Measurements from ENCODE around the gene ALX4.

Gene ALX4

DNA sequence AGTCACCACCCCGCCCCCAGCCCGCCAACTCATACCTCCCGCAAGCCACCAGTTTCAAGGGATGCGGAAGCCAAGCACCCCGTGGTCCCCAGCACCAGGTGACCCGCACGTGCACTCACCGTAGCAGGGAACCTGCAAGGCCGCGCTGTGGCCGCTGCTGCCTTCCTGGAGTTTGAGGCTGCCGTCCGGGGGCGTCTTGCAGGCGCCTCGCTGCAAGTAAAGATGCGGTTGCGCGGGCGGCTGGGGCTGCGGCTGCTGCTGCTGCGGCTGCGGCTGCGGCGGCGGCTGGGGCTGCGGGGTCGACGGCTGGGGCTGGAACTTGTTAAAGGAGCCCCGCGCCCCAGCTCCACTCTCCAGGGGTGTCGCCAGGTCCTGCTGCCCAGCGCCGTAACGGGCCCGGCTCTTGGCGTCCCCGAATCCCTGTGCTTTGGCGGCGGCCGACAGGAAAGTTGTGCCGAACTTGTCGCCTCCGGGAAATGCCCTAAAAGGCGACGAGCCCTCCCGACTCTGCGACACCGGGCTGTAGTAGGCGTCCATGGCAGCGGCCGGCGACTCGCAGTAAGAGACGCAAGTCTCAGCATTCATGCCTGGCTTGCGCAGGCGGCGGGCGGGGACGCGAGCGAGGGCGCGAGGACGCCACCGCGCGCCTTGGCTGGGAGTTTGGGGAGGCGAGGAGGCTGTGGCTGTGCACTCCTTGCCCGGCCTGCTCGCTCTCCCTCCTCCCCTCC lies at the start of gene ALX4:
ALX4 (minus strand) TSS at position 662 of the 728 bp plus-strand sequence; CDS start at position 585, 77 bp downstream.
- no peak for TF ChIP-seq CTCF (IDR thresholded peaks at IDR 0.05; ENCODE audit: low read depth, low read length, missing control alignments)
- DNase-seq (ENCODE audit: low read depth) = no peak
- in situ Hi-C loops (cut with HindIII; ENCODE audit: low sequenced_read_pairs) = no loop called here
- H3K4me3 ChIP-seq (ENCODE audit: low read depth, low read length) = no peak within 1 kb of the TSS

DNA sequence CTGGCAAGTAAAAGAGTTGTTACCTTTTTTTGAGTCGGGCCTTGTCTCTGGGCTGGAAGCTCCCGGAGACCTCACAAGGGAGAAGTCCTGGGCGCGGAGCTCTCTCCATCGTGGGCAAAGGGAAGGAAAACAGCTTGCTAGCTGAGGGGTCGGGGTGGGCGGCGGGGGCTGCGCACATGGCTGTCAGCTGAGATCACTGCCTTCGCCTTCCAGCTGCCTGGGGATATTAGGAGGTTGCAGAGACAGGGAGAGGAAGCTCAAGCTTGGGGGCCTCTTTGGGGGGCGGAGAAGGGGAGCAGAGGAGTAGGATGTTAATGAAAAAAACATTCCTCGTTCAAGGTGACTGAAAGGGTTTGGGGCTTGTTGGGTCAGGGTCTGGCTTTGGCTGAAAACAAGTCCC lies 49.2 kb upstream of the ALX4 start:
- no peak overlapping the region for H3K4me3 ChIP-seq (ENCODE audit: low read depth, low read length)
- in situ Hi-C loops (cut with HindIII; ENCODE audit: low sequenced_read_pairs) = no loop called here
- DNase-seq (ENCODE audit: low read depth) = no peak
- TF ChIP-seq CTCF (IDR thresholded peaks at IDR 0.05; ENCODE audit: low read depth, low read length, missing control alignments) = no peak

GRCh38 chr11:44358713-44359112 lies 48.8 kb upstream of the ALX4 start:
- no peak for DNase-seq (ENCODE audit: low read depth)
- no peak overlapping the region for H3K4me3 ChIP-seq (ENCODE audit: low read depth, low read length)
- no peak for TF ChIP-seq CTCF (IDR thresholded peaks at IDR 0.05; ENCODE audit: low read depth, low read length, missing control alignments)
- in situ Hi-C loops (cut with HindIII; ENCODE audit: low sequenced_read_pairs) = no loop called here

- in situ Hi-C loops (cut with HindIII; ENCODE audit: low sequenced_read_pairs) = no loop called here
- TF ChIP-seq CTCF (IDR thresholded peaks at IDR 0.05; ENCODE audit: low read depth, low read length, missing control alignments) = no peak
- no peak overlapping the region for H3K4me3 ChIP-seq (ENCODE audit: low read depth, low read length)
- DNase-seq (ENCODE audit: low read depth) = no peak
Observed at GRCh38 chr11:44357711-44358110, 47.8 kb upstream of the ALX4 start.

- TF ChIP-seq CTCF (IDR thresholded peaks at IDR 0.05; ENCODE audit: low read depth, low read length, missing control alignments) = no peak
- in situ Hi-C loops (cut with HindIII; ENCODE audit: low sequenced_read_pairs) = no loop called here
- DNase-seq (ENCODE audit: low read depth) = no peak
- no peak overlapping the region for H3K4me3 ChIP-seq (ENCODE audit: low read depth, low read length)
Observed at GRCh38 chr11:44356351-44356750, 46.4 kb upstream of the ALX4 start.

DNA sequence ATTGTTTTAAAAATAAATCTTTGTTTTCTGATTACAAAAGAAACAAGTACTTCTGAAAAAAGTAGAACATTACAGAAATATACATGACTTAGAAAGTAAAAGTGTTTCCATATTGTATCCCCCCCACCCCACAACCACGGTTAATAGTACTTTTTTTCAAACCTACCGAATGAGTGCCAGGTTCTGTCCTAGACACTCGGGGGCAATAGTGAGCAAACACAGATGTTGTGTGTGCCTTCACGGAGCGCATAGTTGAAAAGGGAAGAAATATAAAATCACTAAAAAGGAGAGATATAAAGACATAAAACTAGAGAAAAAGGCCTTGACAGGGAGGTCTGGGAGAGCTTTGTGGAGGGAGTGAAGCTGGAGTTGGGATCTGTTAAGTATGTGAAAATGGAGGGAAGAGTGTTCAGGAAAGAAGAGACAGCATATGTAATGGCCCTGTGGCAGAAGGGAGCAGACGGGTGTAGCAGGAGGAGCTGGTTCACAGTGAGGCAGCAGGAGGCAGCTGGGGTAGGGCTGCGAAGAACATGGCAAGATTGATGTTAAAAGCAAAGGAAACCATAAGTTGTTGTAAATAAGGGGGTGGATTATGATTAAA lies 42.1 kb upstream of the ALX4 start:
- in situ Hi-C loops (cut with HindIII; ENCODE audit: low sequenced_read_pairs) = no loop called here
- no peak for DNase-seq (ENCODE audit: low read depth)
- no peak overlapping the region for H3K4me3 ChIP-seq (ENCODE audit: low read depth, low read length)
- TF ChIP-seq CTCF (IDR thresholded peaks at IDR 0.05; ENCODE audit: low read depth, low read length, missing control alignments) = peak; percentile 21

Data from astrocyte of the cerebellum (primary cell).